NCI-H524 (cell line): ENCODE results near the gene DAPK1.
A peak's percentile ranks its signal among the peaks of the same experiment; 100 is the strongest.

Source experiments
- DNase-seq, 2 experiments: peaks; one replicate each; lab custom pipeline; 2025; lab: John Stamatoyannopoulos, UW

Gene DAPK1

DNA sequence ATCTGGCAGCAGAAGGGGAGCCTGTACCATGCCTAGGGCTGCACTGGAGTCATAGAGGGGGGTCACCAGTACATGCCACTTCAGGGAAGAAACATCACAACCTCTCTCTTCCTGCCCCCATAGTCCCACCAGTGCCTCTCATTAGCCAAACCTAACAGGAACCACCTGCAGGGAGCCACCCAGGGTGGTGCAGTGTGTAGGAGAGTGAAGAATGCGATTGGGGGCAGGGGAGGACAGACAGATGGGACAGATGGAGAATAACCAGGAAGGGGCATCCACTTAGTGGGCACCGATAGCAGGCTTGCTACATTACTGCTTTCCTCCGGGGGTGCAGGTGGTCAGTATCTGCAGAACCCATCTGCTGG is 19.2 kb downstream of the DAPK1 start:
- DNase-seq = peak; percentile 45 to 75

DNA sequence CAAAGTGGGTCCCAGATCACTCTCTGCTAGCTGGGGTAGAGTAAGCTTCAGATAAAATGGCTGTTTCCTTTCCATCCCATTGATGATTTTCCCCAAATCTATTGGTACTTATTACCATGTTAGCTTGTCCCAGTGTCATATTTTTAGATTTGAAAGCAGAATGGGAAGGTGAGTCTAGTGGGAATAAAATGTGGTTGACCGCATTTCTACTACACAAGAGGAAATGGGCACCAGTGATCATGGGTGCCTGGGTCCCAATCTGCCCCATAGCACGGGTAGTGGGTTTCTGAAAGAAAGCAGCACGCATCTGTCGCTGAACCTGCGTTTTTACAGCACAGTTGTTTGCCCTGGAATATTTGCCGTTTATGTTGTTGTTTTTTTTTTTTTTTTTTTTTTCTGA is 20.1 kb downstream of the DAPK1 start:
- DNase-seq = no peak

DNA sequence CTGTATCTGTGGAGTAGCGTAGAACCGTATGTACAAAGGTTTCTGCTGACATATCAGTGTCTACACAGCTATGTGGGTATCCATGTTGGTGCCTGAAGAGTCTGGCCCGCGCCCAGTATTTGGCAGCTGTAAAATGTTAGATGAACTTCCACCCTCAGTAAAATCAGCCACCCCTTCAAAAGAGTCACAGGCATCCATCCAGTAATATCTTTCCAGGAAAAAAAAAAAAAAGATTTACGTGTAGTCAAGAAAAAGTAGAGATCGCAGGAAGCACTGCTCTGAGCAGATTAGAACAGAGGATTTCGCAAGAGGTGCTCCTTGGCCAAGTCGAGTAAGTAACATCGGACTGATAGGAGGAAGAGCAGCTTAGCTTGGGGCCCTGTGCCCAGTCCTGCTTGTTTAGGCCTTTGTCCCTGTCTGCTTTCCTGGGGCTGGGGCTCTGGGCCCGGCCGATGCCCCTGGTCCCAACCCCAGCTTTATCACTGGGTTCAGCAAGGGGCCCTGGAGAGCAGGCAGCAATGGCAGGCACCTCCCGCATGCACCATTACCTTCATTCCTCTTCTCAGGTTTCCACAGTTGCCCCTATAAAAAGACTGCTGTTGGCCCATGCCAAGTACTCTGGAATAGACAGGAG is 21.2 kb downstream of the DAPK1 start:
- DNase-seq = no peak

DNA sequence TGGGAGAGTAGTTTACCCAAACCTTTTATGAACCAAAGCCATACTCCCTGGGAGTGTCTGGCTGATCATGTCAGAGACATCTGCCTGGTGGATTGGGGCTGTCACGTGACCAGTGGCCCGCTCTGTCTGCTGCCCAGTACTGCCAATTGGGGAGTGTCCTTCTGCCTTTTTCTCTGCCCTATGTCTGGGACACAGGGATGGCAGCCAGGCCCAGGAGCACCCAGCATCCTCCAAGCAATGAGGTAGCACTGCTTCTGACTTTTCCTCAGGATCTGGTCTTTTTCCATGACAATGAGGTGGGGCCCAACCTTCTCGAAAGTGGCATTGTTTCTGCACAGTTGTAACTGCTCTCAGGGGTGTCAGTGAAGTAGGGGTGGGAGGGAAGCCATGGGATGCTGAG is 21.8 kb downstream of the DAPK1 start:
- DNase-seq = no peak

DNA sequence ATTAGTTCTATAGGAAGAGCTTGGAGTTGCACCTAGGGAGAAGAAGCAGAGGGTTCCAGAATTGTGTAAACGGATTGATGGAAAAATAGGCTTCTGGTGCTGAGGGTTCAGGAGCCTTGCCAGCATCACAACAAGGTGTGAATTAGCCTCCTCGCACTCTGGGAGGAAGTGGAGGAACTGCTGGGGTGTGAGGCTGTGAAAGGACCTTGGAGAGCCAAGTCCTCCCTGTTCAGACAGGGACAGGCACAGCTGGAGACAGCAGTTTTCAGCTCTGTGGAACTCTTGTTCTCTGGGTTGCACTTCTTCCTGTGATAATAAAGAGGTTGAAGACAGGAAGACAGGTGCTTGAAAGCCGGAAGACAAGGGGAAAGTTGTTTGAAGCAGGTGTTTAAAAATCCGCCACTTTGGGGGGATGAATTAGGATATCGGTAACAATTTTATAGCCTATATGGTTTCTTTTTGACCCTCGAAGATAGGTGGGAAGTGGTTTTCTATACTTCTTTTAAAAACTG is 22.6 kb downstream of the DAPK1 start:
- no peak for DNase-seq

DNA sequence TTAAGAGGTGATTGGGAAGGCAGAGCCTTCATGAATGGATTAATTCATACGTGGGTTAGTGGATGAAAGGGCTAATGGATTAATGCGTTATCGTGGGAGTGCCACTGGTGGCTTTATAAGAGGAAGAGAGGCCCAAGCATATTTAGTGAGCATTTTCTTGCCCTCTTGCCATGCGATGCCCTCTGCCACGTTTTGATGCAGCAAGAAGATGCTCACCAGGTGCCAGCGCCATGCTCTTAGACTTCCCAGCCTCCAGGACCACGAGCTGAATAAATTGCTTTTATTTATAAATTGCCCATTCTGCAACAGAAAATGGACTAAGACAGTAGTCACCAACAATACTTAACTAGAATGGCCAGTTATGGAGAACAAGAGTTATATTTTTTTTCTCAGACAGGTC is 24.2 kb downstream of the DAPK1 start:
- no peak for DNase-seq

DNA sequence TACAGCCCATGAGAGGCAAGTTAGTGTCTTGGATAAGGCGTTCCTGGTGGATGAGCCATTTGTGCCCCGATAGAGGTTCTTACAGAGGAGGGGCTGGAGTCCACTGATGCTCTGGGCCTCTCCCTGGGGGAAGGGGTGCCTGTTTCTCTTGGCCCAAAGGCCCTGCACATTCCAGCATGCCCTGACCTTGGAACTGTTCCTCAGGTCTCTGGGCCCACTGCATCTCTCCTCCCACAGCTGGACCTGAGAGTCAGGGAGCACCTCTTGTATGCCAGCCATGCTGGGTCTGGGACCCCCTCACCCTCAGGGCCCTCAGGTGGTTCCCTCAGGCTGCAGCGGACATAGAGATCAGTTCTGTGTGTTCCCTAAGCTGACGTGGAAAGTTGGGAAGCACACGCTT is 26.4 kb downstream of the DAPK1 start:
- DNase-seq = no peak

DNA sequence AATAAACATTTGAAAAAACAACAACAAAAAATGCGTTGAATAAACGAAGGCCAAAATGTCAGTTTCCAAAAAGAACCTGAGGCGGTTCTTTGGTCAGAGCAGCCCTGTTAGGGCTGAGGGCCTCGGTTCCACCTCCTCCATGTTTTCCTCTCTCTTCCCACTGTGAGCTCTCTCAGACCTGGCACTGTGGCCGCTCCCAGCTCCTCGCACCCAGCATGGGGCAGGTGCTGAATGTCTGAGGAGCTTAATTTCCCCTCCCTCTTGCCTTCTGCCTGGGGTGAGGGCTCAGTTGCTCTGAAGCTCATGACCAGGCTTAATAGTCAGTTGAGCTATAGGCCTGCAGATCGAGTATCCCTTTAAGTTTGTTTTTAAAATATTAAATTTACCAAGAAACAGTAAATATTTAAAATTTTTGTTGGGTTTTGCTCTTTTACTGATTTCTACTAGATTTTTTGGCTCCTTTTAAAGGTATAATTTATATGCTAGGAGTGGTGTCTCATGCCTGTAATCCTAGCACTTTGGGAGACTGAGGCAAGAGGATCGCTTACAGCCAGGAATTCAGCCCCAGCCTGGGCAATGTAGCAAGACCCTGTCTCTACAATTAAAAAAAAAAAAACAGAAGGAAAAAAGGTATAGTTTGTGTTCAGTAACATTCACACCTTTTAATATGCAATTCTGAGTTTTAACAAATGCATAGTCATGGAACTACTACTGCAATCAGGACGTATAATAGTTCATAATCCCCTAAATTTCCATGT is 28.1 kb downstream of the DAPK1 start:
- DNase-seq = no peak

DNA sequence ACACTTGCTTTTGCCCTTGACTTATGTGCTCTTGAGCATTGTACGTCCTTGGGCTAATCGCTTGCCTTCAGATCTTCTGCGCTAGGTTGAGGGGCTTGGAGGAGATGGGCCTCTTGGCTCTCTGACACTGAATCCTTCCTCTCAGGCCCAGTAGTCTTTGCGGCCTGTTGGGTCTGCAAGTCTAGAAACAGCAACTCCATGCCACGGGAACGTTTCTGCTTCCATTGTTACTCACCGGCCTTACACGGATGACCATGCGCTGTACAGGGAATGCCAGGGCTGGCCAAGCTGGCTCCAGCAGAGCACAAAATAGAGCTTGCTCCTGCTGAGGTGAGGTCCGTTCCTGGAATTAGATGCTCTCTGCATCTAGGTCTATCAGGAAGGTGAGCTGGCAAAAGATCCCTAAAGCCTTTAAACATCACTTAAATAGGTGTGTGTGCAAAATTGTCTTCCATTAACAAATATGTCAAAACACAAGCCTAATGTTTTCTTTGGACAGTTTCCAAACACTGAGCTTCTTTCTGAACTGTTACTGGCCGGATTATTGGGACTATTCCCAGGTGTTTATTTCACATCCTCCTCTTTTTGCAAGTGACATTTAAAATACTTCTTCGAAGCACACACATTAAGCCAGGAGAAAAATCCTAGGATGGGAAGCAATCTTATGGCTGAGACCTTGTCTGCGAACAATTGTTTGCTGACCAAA is 29.7 kb downstream of the DAPK1 start:
- no peak for DNase-seq

DNA sequence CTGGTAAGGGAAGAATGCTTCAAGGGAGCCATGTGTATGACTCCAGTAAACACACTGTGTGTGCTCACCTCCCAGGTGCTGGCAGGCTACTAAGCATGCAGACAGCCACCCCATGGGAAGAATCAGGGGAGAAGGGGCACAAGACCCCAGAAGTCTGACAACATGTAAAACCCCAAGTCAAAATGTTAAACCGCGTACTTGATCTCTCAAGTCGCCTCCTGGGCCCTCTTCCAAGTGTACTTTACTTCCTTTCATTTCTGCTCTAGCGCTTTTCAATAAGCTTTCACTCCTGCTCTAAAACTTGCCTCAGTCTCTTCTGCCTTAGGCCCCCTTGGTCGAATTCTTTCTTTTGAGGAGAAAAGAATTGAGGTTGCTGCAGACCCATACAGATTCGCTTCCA is 31.3 kb downstream of the DAPK1 start:
- no peak for DNase-seq

DNA sequence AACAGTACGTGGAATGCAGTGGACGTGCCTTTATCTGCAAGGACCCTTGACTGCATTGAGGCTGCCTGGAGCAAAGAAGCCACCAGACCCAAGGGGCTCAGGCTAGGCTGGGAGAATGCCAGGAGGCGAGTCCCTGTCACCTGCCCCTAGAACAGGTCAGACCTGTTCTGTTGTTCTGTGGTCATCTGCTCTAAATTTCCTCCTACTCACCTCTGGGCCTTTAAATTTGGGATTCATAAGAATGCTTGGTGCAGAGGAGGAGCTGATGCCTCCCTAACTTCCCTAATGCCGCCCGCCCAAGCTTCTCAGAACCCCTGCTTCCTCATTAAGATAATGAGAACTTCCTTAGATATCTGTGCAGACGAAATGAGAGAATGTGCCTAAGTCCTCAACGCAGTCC is 32.0 kb downstream of the DAPK1 start:
- no peak for DNase-seq

DNA sequence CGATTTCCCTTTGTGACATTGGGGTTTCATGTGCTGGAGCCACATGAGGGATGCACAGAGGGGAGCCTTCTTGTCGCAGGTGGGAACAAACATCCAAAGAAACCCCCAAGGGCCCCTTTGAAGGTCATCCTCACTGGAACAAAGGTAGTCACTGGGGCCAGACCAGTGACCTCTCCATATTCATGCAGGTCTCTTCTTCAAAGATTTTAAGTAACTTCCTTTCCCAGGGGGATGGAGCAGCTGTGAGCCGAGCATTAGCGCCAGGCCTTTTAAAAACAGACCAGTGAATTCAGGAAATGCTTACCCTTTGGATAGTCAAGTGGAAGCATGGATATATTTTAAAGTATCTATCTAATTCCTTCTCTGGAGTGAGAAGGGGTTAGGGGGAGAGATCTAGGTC is 33.0 kb downstream of the DAPK1 start:
- DNase-seq = no peak

DNA sequence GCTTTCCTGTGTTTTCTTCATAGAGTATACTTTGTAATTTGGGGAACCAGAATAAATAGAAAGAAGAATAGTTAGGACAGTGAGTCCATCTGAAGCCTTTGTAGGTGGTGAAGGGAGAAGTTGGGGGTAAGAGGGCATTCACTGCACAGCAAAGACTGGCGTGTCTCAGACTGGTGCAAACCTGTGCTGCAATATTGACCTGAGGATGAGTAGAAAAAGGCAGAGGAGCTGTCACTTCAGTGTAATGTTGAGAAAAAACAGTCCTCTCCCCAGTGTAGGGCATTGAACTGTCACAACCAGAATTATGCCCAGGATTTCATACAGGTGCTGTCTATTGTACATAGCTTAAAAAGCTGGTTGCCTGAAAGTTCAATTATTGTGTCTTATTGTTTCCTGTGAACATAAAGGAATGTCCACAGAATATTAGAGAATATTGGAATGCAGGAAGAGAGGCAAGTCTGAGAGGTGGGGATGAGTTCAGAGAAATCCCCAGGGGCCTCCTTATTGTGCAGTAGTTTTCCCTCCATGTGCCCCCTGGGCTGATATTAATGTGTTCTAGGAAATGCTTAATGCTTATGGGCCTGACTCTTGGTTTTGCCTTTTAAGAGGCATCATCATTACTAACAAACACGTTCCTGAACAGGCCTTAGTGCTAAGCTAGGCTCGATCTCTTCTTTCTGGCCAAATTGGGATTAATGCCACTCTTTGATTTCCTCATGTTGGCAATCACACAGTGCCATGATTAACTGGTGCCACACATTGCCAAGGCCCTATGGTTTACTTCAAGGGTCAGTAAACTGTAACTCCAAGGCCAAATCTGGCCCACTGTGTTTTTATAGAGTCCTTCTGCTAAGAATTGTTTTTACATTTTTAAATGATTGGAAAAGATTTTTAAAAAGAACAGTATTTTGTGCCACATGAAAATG is 34.0 kb downstream of the DAPK1 start:
- DNase-seq = no peak

DNA sequence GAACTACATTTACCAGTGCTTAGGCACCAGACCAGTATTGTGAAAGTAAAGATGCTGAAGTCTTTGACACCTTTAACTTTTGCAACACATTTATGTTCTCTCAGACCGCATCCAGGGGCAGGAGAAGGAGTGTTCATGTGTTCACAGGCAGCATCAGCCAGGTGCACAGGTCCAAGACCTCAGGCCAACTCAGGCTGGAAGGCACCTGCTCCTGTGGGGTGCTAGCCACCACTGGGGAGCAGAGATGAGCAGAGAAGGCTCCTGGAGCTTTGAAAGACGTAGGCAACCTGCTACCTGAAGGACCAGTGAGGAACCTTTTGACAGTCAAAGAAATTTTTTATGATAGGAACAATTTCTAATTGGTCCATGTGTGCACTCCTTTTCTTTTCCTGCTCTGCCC is 35.6 kb downstream of the DAPK1 start:
- DNase-seq = no peak

DNA sequence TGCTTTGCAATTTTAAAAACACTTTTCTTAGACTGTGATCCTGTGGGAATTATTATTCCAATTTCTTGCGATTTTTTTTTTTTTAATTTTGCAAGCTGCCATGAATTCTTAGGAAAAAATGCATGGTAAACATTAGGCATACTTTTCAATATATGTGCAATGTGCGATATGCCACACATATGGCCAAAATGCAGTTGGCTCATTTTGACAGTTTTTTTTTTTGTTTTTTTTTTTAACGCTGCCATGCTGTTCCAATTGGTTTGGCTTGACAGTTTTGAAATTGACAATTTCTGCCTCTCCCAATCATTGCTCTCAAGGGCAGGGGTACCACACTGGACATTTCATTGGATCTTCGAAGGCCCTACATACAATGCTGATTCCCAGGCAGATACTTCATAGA is 36.4 kb downstream of the DAPK1 start:
- no peak for DNase-seq

DNA sequence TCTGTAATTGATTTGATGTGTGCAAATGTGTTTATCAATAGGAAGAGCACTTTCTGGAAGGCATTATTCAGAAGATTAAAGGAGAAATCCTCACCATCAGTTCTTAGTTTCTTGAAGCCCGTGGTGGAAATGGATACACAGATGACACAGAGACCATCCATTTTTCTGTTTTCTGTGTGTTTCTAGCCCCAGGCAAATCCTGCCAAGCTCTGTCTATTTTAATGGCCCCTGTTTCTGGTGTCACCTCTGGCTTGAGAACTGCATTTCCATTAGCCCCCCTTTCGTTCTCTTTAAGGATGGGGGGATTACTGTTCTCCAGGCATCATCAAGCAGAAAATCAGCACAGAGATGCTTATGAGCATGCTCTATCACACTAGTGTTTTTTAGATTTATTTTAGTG is 37.3 kb downstream of the DAPK1 start:
- no peak for DNase-seq

DNA sequence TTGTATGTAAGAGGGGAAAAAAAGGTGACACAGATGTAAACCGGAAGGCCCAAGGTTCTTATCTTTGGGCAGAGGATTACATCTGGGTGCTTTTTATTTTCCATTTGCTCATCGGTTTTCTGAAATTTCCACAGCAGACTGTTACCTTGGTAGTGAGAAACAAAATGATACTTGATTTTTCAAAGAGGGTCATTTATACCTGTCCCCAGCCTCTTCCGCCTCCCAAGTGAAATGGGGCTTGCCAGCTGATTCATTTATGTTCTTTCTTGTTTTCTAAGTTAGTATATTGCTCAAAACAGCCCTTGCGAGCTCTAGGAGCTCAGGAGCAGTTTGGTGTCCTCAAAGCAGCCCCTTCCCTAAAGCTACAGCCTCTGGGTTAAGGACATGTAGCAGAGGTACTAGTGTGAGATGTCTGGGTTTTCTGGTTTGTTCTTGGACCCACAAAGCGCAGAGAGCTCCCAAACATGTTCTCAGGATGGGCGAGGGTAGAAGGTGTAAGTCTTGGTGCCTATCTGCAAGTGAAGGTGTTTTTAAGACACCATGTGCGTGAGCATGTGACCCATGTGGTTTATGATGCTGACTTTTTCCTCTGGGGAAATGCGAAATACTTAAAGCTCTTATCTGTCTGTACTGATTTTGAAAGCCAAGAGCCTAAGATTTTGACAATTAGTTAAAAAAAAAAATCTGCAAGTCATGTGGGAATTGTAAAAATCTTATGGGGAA is 38.3 kb downstream of the DAPK1 start:
- peak in 1 of 2 experiments; percentile 10 for DNase-seq

DNA sequence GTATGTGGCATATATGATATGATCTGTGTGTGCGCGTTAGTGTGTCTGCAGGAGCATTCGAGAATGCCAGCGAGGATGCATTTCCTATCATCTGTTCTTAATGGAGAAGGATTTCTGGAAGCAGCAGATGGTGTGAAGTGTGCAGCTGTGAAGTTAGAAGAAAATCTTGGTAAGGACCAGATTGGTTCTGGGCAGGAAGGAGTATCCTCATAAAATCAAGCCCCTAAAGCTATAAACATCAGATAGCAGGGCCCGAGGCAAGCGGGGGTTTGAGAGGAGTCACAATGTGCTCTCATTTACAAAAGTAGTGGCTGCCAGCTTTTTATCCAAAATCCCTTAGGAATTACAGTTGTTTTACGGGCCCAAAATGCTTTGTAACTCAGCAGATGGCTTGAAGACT is 40.0 kb downstream of the DAPK1 start:
- DNase-seq = peak; percentile 83 to 91

DNA sequence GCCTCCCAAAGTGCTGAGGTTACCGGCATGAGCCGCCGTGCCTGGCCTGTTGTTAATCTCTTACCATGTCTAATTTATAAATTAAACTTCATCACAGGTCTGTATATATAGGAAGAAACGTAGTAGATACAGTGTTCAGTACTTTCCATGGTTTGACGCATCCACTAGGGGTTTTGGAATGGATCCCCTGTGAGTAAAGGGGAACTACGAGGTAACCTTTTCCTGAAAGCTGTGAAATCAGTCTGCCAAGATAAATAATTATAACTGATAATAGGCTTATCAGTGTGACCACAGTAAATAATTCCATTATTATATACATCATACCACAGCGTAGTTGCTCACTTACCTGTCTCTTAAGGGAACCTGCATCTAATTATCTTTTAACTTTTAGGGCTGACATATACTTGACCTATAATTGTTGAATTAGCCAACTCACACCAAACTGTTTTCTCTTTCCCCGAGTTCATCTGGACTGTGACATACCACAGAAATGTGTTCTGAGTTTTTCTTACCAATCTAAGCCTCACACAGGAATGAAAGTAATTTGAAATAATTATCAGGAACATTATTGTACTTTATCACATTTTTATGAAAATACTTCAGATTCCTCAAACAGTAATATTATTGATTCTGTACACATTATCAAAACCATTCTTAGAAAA is 42.9 kb downstream of the DAPK1 start:
- no peak for DNase-seq

DNA sequence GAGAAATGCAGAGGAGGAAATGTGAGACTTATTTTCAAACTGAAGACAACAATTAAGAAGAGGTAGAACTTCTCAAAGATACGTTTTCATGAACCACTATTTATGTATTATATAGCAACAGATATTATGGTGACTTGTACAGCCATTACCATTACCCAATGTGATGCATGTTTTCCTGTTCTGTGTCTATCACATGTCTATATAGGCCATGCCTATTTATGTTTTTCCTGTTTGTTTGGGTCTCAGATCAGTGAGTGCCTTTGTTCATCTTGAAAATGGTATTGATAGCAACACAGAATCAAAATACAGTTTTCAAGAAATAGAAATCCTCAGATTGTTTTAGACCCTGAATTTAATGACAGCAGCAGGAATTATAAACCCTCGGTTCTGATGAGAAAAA is 44.0 kb downstream of the DAPK1 start:
- DNase-seq = no peak

DNA sequence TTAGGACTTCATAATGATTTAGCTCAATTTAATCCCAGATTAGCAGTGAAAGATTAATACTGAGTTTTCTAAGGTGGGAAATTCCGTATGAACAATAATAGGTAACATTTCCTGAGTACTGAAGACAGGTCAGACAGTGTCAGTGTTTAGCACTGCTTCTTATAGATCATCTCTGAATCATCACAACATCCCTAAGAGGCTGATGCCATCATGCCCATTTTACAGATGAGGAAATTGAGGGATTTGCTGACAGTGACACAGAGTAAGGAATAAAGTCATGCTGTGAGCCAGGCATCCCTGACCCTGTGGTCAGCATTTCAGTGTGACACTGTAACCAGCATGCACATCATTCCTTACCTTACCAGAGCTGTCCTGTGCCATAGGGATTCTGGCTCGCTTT is 44.5 kb downstream of the DAPK1 start:
- no peak for DNase-seq
